D721Med (cell line): ENCODE measurements around the gene ANKS1B.

Experiments
- DNase-seq: peaks from one replicate; pipeline ENCODE4 v3.0.0; 2011; ENCODE audit warnings: low spot score; ENCODE audit not compliant: insufficient read length
- FAIRE-seq: peaks from 2 replicates; lab custom pipeline; 2011; peaks lifted over from hg19 to GRCh38; lab: Jason Lieb, UNC
- TF ChIP-seq, protein P1 (sequence below): IDR thresholded peaks from 2 replicates; pipeline ENCODE4 v1.5.1; 2012; ENCODE audit warnings: mild to moderate bottlenecking, control low read depth; ENCODE audit not compliant: insufficient read depth; ENCODE audit errors: missing control alignments

The ANKS1B gene

DNA sequence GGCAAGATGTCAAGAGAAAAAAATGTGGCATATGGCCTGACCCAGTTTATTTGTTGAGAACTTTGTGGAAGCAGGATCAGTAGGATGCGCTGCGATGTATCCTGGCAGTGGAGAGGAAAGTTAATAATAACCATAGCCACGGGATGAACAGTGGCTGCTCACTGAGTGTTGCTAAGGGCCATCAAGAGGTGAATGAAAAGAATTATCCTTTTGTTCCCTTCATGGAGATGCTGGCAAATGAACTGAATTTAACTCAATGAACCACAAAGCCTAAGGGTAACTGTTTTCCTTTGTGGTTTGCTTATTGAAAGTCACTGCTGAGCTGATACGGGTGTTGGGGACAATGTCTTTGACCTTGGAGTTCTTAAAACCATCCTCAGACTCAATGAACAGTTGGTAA is 863.2 kb downstream of the ANKS1B start:
- no peak for DNase-seq
- no peak for FAIRE-seq
- TF ChIP-seq, protein P1, sequence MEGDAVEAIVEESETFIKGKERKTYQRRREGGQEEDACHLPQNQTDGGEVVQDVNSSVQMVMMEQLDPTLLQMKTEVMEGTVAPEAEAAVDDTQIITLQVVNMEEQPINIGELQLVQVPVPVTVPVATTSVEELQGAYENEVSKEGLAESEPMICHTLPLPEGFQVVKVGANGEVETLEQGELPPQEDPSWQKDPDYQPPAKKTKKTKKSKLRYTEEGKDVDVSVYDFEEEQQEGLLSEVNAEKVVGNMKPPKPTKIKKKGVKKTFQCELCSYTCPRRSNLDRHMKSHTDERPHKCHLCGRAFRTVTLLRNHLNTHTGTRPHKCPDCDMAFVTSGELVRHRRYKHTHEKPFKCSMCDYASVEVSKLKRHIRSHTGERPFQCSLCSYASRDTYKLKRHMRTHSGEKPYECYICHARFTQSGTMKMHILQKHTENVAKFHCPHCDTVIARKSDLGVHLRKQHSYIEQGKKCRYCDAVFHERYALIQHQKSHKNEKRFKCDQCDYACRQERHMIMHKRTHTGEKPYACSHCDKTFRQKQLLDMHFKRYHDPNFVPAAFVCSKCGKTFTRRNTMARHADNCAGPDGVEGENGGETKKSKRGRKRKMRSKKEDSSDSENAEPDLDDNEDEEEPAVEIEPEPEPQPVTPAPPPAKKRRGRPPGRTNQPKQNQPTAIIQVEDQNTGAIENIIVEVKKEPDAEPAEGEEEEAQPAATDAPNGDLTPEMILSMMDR = no peak

DNA sequence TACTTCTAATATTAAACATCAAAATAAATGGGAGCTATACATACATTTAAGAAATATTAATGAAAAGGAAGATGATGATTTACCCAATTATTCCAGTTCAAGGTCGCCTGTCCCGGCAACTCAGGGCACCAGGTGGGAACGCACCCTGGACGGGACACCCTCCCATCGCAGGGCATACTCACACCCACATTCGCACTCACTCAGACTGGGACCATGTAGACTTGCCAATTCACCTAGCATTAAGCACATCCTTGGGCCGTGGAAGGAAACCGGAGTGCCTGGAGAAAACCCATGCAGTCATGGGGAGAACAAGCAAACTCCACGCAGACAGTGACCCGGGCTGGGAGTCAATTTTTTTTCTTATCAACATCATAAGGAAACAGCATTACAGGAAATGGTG is 864.8 kb downstream of the ANKS1B start:
- no peak for DNase-seq
- TF ChIP-seq, protein P1 = no peak
- FAIRE-seq = no peak

GRCh38 chr12:99119449-99119848 is 865.3 kb downstream of the ANKS1B start:
- TF ChIP-seq, protein P1 = no peak
- DNase-seq = no peak
- FAIRE-seq = no peak

DNA sequence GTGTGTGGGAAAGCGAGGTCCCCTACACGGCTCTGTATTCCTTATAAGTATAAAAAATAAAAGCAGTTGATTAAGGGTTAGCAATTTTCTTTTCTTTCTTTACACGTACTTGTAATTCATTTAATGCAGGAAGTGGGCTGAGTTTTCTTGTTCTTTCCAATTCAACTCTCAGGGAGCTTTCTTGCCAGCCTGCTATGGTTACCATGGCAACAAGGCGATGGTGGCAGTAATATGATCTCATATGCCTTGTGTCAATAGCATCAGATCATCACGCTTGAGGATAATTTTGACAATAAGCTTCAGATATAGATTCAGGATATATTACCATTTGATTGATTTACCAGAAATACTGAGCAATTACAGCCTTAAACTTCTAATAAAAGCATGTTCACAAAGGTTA is 873.1 kb downstream of the ANKS1B start:
- TF ChIP-seq, protein P1 = no peak
- no peak for DNase-seq
- no peak for FAIRE-seq

- no peak for DNase-seq
- TF ChIP-seq, protein P1 = no peak
- no peak for FAIRE-seq
These were observed 873.9 kb downstream of the ANKS1B start for GRCh38 chr12:99110868-99111267.

- no peak for FAIRE-seq
- no peak for DNase-seq
- TF ChIP-seq, protein P1 = no peak
These were observed 874.5 kb downstream of the ANKS1B start for GRCh38 chr12:99110212-99110611.

- TF ChIP-seq, protein P1 = no peak
- DNase-seq = no peak
- FAIRE-seq = no peak
These were observed 875.8 kb downstream of the ANKS1B start for GRCh38 chr12:99108924-99109323.
